ENCODE data around the gene CCNB3.

CCNB3 gene

DNA sequence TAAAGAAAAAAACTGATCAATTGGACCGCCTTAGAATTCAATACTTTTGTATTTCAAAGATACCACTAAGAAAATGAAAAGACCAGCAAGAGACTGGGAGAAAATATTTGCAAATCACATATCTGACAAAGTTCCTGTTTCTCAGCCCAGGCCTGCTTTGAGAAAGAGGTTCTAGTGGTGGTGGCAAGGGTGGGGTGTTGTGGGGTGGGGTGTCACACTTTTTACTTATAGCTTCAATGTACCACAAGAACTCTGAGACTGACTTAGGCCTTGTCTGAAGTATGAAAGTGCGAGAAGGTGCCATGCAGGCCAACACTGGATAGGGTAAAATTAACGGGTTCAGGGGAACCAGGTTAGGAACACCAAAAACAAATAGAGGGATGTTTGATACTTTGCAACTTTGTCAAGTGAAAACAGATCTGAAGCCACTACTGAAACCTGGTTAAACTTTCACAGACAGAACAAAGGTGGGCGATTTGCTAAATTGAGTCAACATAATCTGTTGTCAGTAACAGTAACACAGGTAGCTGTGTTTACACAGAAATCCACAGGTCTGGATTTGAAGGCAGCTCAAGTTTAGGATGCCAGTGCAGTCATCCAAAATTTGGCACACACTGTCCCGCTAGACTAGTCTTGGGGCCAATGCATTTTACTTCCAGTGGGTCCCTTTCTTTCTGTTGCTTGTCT lies 177.3 kb downstream of the CCNB3 start:
- Histone ChIP-seq H3K9me3 (ENCODE audit: control insufficient read depth, insufficient read depth, low read length) (no peaks in the 10 kb centered on the region), H3K4me3 (ENCODE audit: low read depth, low read length) (no peak overlapping the region), H3K36me3 (ENCODE audit: control insufficient read depth, insufficient read depth, low read length) (no peaks in the 10 kb centered on the region), H3K27me3 (ENCODE audit: control insufficient read depth, insufficient read depth, low read length) (no peaks in the 10 kb centered on the region), H3K9ac (ENCODE audit: low read depth, low read length) (no peak overlapping the region), H3K4me1 (ENCODE audit: control insufficient read depth, insufficient read depth, low read length) (no peaks in the 10 kb centered on the region)

DNA sequence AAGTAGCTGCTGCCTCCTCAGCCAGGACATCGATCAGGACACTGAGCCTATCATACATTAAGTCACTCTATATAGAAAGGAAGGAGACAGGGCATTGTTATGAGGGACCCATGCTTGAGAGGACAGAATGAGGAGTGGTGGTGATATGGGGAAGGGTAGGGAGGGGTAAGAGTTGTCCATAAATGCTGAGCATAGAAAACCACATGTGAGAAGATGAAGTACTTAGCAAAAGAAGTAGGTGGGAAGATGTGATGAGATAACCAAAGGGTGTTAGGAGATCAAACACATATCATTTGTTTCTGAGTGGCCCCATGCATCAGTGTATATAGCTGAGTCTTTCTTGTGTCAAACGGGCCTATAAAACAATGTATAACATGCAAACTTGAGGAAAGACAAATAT lies 182.0 kb downstream of the CCNB3 start:
- H3K9me3 ChIP-seq (ENCODE audit: control insufficient read depth, insufficient read depth, low read length), result no peaks in the 10 kb centered on the region
- H3K9ac ChIP-seq (ENCODE audit: low read depth, low read length), result no peak overlapping the region
- H3K4me3 ChIP-seq (ENCODE audit: low read depth, low read length), result no peak overlapping the region
- no peaks in the 10 kb centered on the region for H3K36me3 ChIP-seq (ENCODE audit: control insufficient read depth, insufficient read depth, low read length)
- H3K4me1 ChIP-seq (ENCODE audit: control insufficient read depth, insufficient read depth, low read length), result no peaks in the 10 kb centered on the region
- no peaks in the 10 kb centered on the region for H3K27me3 ChIP-seq (ENCODE audit: control insufficient read depth, insufficient read depth, low read length)

DNA sequence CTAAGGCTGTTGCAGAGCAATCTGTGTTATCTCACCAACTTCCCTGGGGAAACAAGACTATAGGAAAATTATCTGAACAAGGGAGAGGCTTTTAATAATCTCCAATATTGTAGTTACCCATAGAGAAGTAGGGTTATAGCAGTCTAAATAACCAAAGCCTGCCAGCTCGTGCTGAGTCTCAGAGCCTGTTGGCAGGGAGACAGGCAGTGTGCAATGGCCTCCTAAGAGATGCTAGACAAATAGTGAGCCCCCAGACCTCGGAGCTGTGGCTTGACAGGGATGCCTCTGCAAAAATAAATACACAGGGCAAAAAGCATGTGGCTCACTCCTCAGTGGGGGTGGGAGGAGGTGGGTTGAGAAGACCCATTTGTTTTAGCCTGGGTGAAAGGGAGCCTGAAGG lies 189.3 kb downstream of the CCNB3 start:
- H3K9me3 ChIP-seq (ENCODE audit: control insufficient read depth, insufficient read depth, low read length), result no peaks in the 10 kb centered on the region
- no peaks in the 10 kb centered on the region for H3K27me3 ChIP-seq (ENCODE audit: control insufficient read depth, insufficient read depth, low read length)
- H3K9ac ChIP-seq (ENCODE audit: low read depth, low read length), result no peak overlapping the region
- H3K4me1 ChIP-seq (ENCODE audit: control insufficient read depth, insufficient read depth, low read length), result no peaks in the 10 kb centered on the region
- no peaks in the 10 kb centered on the region for H3K36me3 ChIP-seq (ENCODE audit: control insufficient read depth, insufficient read depth, low read length)
- no peak overlapping the region for H3K4me3 ChIP-seq (ENCODE audit: low read depth, low read length)

Measured in iPS-15b (cell line).